Erythroblast (primary cell): ENCODE data around the gene CDH18.

Experiments used
- GATA1 ChIP-seq: IDR thresholded peaks from 2 replicates; pipeline ENCODE4 v1.6.1; 2011; ENCODE audit warnings: low read depth, mild to moderate bottlenecking, control low read depth, low read length, moderate library complexity
- POLR2A ChIP-seq: IDR thresholded peaks from 2 replicates; pipeline ENCODE4 v1.6.1; 2011; ENCODE audit warnings: mild to moderate bottlenecking, low read length

GRCh38 chr5:19978476-19978875, 9.5 kb downstream of the CDH18 start:
- TF ChIP-seq POLR2A = no peak
- no peak for TF ChIP-seq GATA1
